CD4-positive, CD25-positive, alpha-beta regulatory T cell (primary cell): ENCODE data around the gene STK38. TPM values are rescaled to one million over a fixed set of nuclear protein-coding genes. Genes with fewer than 3 reads are reported as not detected.
"Not testable (repeated sequence)": the region's sequence is repeated elsewhere in the genome, so short reads cannot be mapped to it uniquely, and the experiment has no call there.

Source experiments
- ATAC-seq, 2 donors: fragments of 150-1000 bp; cut with Tn5 transposase; one replicate each; pipeline ENCODE4 v1.10.0; 2021; ENCODE audit warnings: low read depth in 2 of 2, moderate number of reproducible peaks in 2 of 2, moderate library complexity in 1 of 2
- DNase-seq, 3 donors: peaks; one replicate each; pipeline versions ENCODE4 v3.0.0 to v3.0.0-alpha.2; 2012 to 2022; ENCODE audit warnings: mixed read lengths in 1 of 3
- H3K27ac ChIP-seq: one replicate; pipeline ENCODE4 v1.7.0; 2013; ENCODE audit warnings: mild to moderate bottlenecking, low read length; ENCODE audit not compliant: insufficient read depth, poor library complexity, severe bottlenecking
- H3K27me3 ChIP-seq: one replicate; pipeline ENCODE4 v1.7.0; 2013; ENCODE audit warnings: low read length; ENCODE audit not compliant: control insufficient read depth, insufficient read depth
- H3K36me3 ChIP-seq: one replicate; pipeline ENCODE4 v1.7.0; 2013; ENCODE audit warnings: mild to moderate bottlenecking, low read length, moderate library complexity; ENCODE audit not compliant: control insufficient read depth, insufficient read depth
- H3K4me1 ChIP-seq: 2 replicates; pipeline ENCODE4 v1.7.0; 2013; ENCODE audit warnings: mild to moderate bottlenecking, low read length; ENCODE audit not compliant: insufficient read depth, control insufficient read depth, poor library complexity, severe bottlenecking
- H3K4me3 ChIP-seq: one replicate; pipeline ENCODE4 v1.7.0; 2013; ENCODE audit warnings: low read depth, mild to moderate bottlenecking, low read length, moderate library complexity
- H3K9me3 ChIP-seq, 2 experiments: 1 replicate in 1 of 2; 2 replicates in 1 of 2; pipeline ENCODE4 v1.7.0; 2013; ENCODE audit warnings: low read length in 2 of 2, mild to moderate bottlenecking in 1 of 2, moderate library complexity in 1 of 2; ENCODE audit not compliant: control insufficient read depth in 2 of 2
- H3K27ac Mint-ChIP-seq, 3 donors: one replicate each; pipeline ENCODE4 v1.8.0; 2020 to 2022; ENCODE audit warnings: mild to moderate bottlenecking in 3 of 3, mixed read lengths in 3 of 3, moderate library complexity in 2 of 3
- H3K27me3 Mint-ChIP-seq: one replicate; pipeline ENCODE4 v1.8.0; 2022; ENCODE audit warnings: mild to moderate bottlenecking, mixed read lengths
- H3K36me3 Mint-ChIP-seq: one replicate; pipeline ENCODE4 v1.8.0; 2020; ENCODE audit warnings: mixed read lengths
- H3K4me1 Mint-ChIP-seq, 4 donors: one replicate each; pipeline ENCODE4 v1.8.0; 2020 to 2022; ENCODE audit warnings: mixed read lengths in 4 of 4, mild to moderate bottlenecking in 1 of 4
- H3K4me3 Mint-ChIP-seq, 4 donors: one replicate each; pipeline ENCODE4 v1.8.0; 2020 to 2022; ENCODE audit warnings: mild to moderate bottlenecking in 4 of 4, mixed read lengths in 4 of 4, moderate library complexity in 3 of 4
- H3K9me3 Mint-ChIP-seq, 7 donors: one replicate each; pipeline ENCODE4 v1.8.0; 2020 to 2022; ENCODE audit warnings: mixed read lengths in 7 of 7, mild to moderate bottlenecking in 3 of 7, moderate library complexity in 2 of 7
- polyA plus RNA-seq, 4 donors: library from polyadenylated mRNA; unstranded; fragments of 300-500 nt; fragmentation: Illumina TruSeq; gene quantifications; one replicate each; pipeline ENCODE4 v1.2.3, GENCODE V29; 2021
- total RNA-seq: library from RNA; stranded (reverse); gene quantifications from one replicate; pipeline ENCODE4 v1.2.3, GENCODE V29; 2022

The STK38 gene
- total and polyA plus RNA-seq, 5 donors from 2014 or later: 92.8 to 126 (median 106) TPM

DNA sequence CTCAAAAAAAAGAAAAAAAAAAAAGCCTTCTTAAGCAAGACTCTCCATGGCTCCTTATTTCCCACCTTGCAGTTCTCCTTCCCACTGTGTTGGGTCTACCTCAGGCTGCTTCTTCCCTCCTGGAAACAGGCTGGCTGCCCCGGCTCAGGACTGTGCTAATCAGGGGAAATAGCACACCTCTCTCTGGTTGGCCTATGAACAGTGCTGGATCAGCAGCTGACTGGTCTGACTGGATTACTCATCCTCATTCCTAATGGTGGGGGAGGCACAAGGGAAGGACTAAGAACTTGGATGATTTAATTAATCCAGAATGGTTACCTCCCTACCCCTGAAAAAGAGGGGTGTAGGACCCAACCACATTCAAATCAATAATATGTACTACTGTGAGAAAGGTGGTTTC is 43.0 kb upstream of the STK38 start:
- Histone ChIP-seq H3K4me3 (no peak overlapping the region), H3K4me1 (peaks cover 13% of the 10 kb centered on the region), H3K27me3 (no peaks in the 10 kb centered on the region), H3K9me3 (no peaks in the 10 kb centered on the region), H3K27ac (no peak overlapping the region), H3K36me3 (no peaks in the 10 kb centered on the region)
- no peak overlapping the region for H3K4me3 Mint-ChIP-seq
- peaks cover 0 to 4% (median 2%) of the 10 kb centered on the region in 7 donors for H3K9me3 Mint-ChIP-seq
- H3K27me3 Mint-ChIP-seq: peaks cover 11% of the 10 kb centered on the region
- ATAC-seq (no peak), DNase-seq (no peak)
- H3K4me1 Mint-ChIP-seq: peaks cover 4 to 22% (median 14%) of the 10 kb centered on the region in 4 donors
- H3K36me3 Mint-ChIP-seq: peaks cover 5% of the 10 kb centered on the region
- H3K27ac Mint-ChIP-seq: peak overlapping the region in 1 of 3 donors; percentile 23

DNA sequence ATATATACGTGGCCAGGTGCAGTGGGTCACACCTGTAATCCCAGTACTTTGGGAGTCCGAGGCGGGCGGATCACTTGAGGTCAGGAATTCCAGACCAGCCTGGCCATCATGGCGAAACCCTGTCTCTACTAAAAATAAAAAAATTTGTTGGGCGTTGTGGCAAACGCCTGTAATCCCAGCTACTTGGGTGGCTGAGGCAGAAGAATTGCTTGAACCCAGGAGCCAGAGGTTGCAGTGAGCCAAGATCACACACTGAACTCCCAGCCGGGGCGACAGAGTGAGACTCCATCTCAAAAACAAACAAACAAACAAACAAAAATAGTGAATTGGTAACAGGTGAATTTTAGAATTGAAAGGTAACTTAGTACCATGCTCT is 41.7 kb upstream of the STK38 start:
- H3K36me3 ChIP-seq, H3K9me3 Mint-ChIP-seq, H3K27me3 ChIP-seq, H3K27ac Mint-ChIP-seq, H3K27ac ChIP-seq, H3K9me3 ChIP-seq, H3K36me3 Mint-ChIP-seq, H3K4me3 ChIP-seq, ATAC-seq, DNase-seq, H3K27me3 Mint-ChIP-seq: not testable (repeated sequence)
- Mint-ChIP-seq H3K4me3 (peak overlapping the region in 1 of 4 donors; percentile 32), H3K4me1 (peaks cover 4 to 21% (median 11%) of the 10 kb centered on the region in 4 donors)
- peaks cover 13% of the 10 kb centered on the region for H3K4me1 ChIP-seq

DNA sequence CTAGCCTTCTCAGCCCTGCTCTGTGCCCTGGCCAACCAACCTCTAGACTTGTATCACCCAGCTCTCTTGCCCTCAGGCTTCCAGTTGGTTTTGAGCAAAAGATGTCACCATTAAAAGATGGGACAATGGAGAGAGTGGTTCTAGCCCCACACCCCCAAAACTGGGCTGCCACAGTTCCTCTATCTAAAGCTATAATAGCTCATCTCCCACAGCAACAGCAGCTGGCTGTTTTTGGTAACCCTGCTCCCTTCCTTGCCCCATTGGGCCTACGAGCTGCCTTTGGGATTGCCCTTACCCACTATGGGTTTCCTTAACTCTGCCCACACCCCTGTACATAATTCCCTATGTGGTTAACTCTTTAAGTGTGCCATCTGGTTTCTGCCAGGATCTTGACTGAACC is 39.3 kb upstream of the STK38 start:
- Histone ChIP-seq H3K27ac (no peak overlapping the region), H3K4me3 (no peak overlapping the region), H3K36me3 (no peaks in the 10 kb centered on the region), H3K4me1 (no peaks in the 10 kb centered on the region), H3K27me3 (peaks cover 2% of the 10 kb centered on the region), H3K9me3 (no peaks in the 10 kb centered on the region)
- no peak for ATAC-seq
- no peaks in the 10 kb centered on the region for H3K9me3 Mint-ChIP-seq
- H3K4me3 Mint-ChIP-seq: no peak overlapping the region
- no peak overlapping the region for H3K27ac Mint-ChIP-seq
- no peaks in the 10 kb centered on the region for H3K36me3 Mint-ChIP-seq
- DNase-seq: no peak
- H3K4me1 Mint-ChIP-seq: peaks cover 0 to 6% (median under 1%) of the 10 kb centered on the region in 4 donors
- H3K27me3 Mint-ChIP-seq: peaks cover 4% of the 10 kb centered on the region

DNA sequence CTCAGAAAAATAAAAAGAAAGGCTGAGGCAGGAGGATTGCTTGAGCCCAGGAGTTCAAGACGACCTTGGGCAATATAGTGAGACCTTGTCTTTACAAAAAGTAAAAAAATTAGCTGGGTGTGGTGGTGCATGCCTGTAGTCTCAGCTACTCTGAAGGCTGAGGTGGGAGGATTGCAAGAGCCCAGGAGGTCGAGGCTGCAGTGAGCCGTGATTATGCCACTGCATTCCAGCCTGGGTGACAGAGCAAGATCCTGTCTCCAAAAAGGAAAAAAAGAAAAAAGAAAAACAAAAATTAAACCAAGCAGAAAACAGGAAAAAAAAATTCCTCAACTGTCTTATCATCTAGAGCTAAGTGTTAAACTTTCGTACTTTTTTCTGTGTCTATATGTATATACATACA is 34.4 kb upstream of the STK38 start:
- DNase-seq (no peak), ATAC-seq (no peak)
- H3K27me3 ChIP-seq: peaks cover 2% of the 10 kb centered on the region
- Mint-ChIP-seq H3K27me3 (peaks cover 1% of the 10 kb centered on the region), H3K4me1 (peaks cover 0 to 7% (median 3%) of the 10 kb centered on the region in 4 donors), H3K27ac (no peak overlapping the region), H3K36me3 (no peaks in the 10 kb centered on the region), H3K9me3 (peaks cover 0 to 2% (median 0%) of the 10 kb centered on the region in 7 donors), H3K4me3 (peak overlapping the region in 1 of 4 donors; percentile 21)
- no peak overlapping the region for H3K27ac ChIP-seq
- H3K9me3 ChIP-seq: no peaks in the 10 kb centered on the region
- no peak overlapping the region for H3K4me3 ChIP-seq
- no peaks in the 10 kb centered on the region for H3K4me1 ChIP-seq
- H3K36me3 ChIP-seq: no peaks in the 10 kb centered on the region

DNA sequence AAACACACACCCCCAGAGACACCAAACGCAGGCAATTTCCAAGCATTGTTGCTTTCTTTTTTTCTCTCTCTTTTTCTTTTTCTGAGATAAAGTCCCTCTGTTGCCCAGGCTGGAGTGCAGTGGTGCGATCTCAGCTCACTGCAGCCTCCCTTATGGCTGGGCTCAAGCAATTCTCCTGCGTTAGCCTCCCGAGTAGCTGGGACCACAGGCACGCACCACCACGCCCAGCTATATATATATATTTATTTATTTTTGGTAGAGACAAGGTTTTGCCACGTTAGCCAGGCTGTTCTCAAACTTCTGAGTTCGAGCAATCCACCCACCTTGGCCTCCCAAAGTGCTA is 32.9 kb upstream of the STK38 start:
- Mint-ChIP-seq H3K4me3 (no peak overlapping the region), H3K36me3 (no peaks in the 10 kb centered on the region), H3K4me1 (peaks cover 0 to 7% (median 3%) of the 10 kb centered on the region in 4 donors), H3K27me3 (no peaks in the 10 kb centered on the region), H3K27ac (no peak overlapping the region), H3K9me3 (peaks cover 0 to 2% (median 0%) of the 10 kb centered on the region in 7 donors)
- no peak overlapping the region for H3K4me3 ChIP-seq
- DNase-seq: no peak
- H3K9me3 ChIP-seq: no peaks in the 10 kb centered on the region
- ATAC-seq: no peak
- no peaks in the 10 kb centered on the region for H3K36me3 ChIP-seq
- H3K27ac ChIP-seq: no peak overlapping the region
- peaks cover 2% of the 10 kb centered on the region for H3K27me3 ChIP-seq
- H3K4me1 ChIP-seq: no peaks in the 10 kb centered on the region

DNA sequence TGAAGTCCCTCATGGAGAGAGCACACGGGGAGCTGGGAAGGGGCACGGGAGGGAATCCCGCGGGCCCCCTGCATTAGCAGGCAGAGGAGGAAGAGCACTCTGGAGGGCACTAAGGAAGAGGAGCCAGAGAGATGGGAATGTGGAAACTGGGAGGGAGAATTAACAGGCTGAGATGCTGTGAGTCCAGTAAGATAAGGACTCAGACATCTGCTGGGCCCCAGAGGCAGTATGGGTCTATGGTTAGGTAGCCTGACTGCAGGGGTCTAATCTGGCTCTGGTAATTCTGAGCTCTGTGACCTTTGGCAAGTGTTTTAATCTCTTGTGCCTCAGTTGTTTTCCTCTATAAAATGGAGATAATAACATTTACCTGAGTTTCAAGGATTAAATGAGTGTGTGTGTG is 31.2 kb upstream of the STK38 start:
- no peak for ATAC-seq
- Mint-ChIP-seq H3K27me3 (no peaks in the 10 kb centered on the region), H3K4me3 (no peak overlapping the region), H3K36me3 (no peaks in the 10 kb centered on the region), H3K4me1 (peaks cover 0 to 7% (median 3%) of the 10 kb centered on the region in 4 donors), H3K27ac (no peak overlapping the region), H3K9me3 (peaks cover 0 to 2% (median 0%) of the 10 kb centered on the region in 7 donors)
- no peaks in the 10 kb centered on the region for H3K4me1 ChIP-seq
- H3K9me3 ChIP-seq: peaks cover 0 to 2% of the 10 kb centered on the region in 2 experiments
- no peaks in the 10 kb centered on the region for H3K36me3 ChIP-seq
- no peak overlapping the region for H3K4me3 ChIP-seq
- H3K27ac ChIP-seq: no peak overlapping the region
- no peak for DNase-seq
- H3K27me3 ChIP-seq: peaks cover 2% of the 10 kb centered on the region

DNA sequence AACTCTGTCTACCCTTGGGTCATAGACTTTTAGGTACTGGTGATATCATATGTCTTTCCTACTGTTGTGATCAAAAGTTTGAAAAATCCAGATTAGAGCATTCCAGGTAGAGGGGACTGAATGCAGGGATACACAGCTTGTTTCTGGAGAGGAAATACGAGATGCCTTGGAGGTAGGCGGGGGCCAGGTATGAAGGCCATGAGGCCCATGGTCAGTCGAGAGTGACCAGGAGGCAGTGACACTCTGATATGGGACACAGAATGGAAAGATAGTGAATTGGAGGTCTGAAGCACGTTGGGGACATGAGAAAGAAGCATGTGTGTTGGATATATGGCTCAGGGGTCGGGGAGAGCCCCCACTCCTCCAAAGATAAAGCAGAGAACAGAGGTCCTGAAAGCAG is 30.8 kb upstream of the STK38 start:
- H3K4me1 ChIP-seq: no peaks in the 10 kb centered on the region
- H3K36me3 ChIP-seq: no peaks in the 10 kb centered on the region
- Mint-ChIP-seq H3K36me3 (no peaks in the 10 kb centered on the region), H3K4me3 (no peak overlapping the region), H3K27ac (no peak overlapping the region), H3K4me1 (peaks cover 0 to 7% (median 3%) of the 10 kb centered on the region in 4 donors), H3K9me3 (peaks cover 0 to 2% (median 0%) of the 10 kb centered on the region in 7 donors), H3K27me3 (no peaks in the 10 kb centered on the region)
- ATAC-seq (no peak), DNase-seq (no peak)
- no peak overlapping the region for H3K27ac ChIP-seq
- peaks cover 0 to 2% of the 10 kb centered on the region in 2 experiments for H3K9me3 ChIP-seq
- H3K4me3 ChIP-seq: no peak overlapping the region
- H3K27me3 ChIP-seq: peaks cover 2% of the 10 kb centered on the region

DNA sequence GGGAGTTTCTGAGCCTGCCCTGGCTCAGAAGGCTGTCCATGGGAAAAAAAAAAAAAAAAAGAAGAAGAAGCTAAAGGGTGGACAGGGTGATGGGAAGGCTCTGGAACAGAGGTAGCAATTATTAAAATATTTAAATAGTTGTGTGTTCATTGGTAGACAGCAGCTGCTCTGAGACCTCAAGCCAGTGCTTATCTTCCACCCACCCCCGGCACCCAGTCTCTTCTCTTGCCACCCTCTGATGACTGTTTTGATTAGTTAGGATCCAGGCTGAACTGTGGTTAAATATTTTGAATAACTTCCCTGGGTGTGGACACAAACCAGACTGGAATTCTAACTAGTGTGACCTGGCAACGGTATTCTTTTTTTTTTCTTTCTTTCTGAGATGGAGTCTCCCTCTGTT is 30.0 kb upstream of the STK38 start:
- no peaks in the 10 kb centered on the region for H3K36me3 Mint-ChIP-seq
- Histone ChIP-seq H3K9me3 (peaks cover 0 to 2% of the 10 kb centered on the region in 2 experiments), H3K4me1 (no peaks in the 10 kb centered on the region), H3K4me3 (no peak overlapping the region), H3K36me3 (no peaks in the 10 kb centered on the region), H3K27ac (no peak overlapping the region), H3K27me3 (no peaks in the 10 kb centered on the region)
- no peak overlapping the region for H3K27ac Mint-ChIP-seq
- H3K4me3 Mint-ChIP-seq: no peak overlapping the region
- ATAC-seq: no peak
- peaks cover 0 to 7% (median 3%) of the 10 kb centered on the region in 4 donors for H3K4me1 Mint-ChIP-seq
- no peaks in the 10 kb centered on the region for H3K27me3 Mint-ChIP-seq
- H3K9me3 Mint-ChIP-seq: peaks cover 0 to 2% (median 0%) of the 10 kb centered on the region in 7 donors
- DNase-seq: no peak
